ENCODE data around the gene UTS2B. TPM values are rescaled to one million over a fixed set of nuclear protein-coding genes. Genes with fewer than 3 reads are reported as not detected.

Gene UTS2B
- polyA plus RNA-seq, 1 experiment, result 0.40 TPM

GRCh38 chr3:191340966-191341365 is 10.6 kb upstream of the UTS2B start:
- ChIA-PET POLR2A (no interaction called here), CTCF (interaction anchor here (0.6 to 2.5 kb wide), 3 partner anchors 14 to 30 kb away, joined by 3 to 7 read pairs (median 6); no protein-coding TSS in a partner anchor)
- DNase-seq (ENCODE audit: low read depth), result no peak
- no peaks in the 10 kb centered on the region; the same call in 1 of the 2 replicates for H3K36me3 ChIP-seq (ENCODE audit: control insufficient read depth, insufficient read depth, low read length)
- no peaks in the 10 kb centered on the region for H3K27me3 ChIP-seq (ENCODE audit: control insufficient read depth, insufficient read depth, low read length)
- H3K4me3 ChIP-seq (ENCODE audit: low read depth, low read length), result no peak overlapping the region
- no peak for TF ChIP-seq CTCF (IDR thresholded peaks at IDR 0.05; ENCODE audit: insufficient read depth, low read depth, low read length)

- Histone ChIP-seq H3K4me3 (ENCODE audit: low read depth, low read length) (no peak overlapping the region), H3K27me3 (ENCODE audit: control insufficient read depth, insufficient read depth, low read length) (no peaks in the 10 kb centered on the region), H3K36me3 (ENCODE audit: control insufficient read depth, insufficient read depth, low read length) (no peaks in the 10 kb centered on the region; the same call in 1 of the 2 replicates)
- CTCF ChIA-PET, result interaction anchor here (0.6 to 2.5 kb wide), 3 partner anchors 15 to 30 kb away, joined by 3 to 7 read pairs (median 6); no protein-coding TSS in a partner anchor
- POLR2A ChIA-PET, result no interaction called here
- DNase-seq (ENCODE audit: low read depth), result no peak
- no peak for TF ChIP-seq CTCF (IDR thresholded peaks at IDR 0.05; ENCODE audit: insufficient read depth, low read depth, low read length)
Observed at GRCh38 chr3:191340351-191340750, 10.0 kb upstream of the UTS2B start.

GRCh38 chr3:191339316-191339917 is 9.1 kb upstream of the UTS2B start:
- Histone ChIP-seq H3K27me3 (ENCODE audit: control insufficient read depth, insufficient read depth, low read length) (no peaks in the 10 kb centered on the region), H3K4me3 (ENCODE audit: low read depth, low read length) (no peak overlapping the region), H3K36me3 (ENCODE audit: control insufficient read depth, insufficient read depth, low read length) (no peaks in the 10 kb centered on the region; the same call in 1 of the 2 replicates)
- ChIA-PET CTCF (interaction anchor here (1.6 kb wide), 1 partner anchor 16 kb away, joined by 3 read pairs; no protein-coding TSS in a partner anchor), POLR2A (no interaction called here)
- TF ChIP-seq CTCF (IDR thresholded peaks at IDR 0.05; ENCODE audit: insufficient read depth, low read depth, low read length), result no peak
- no peak for DNase-seq (ENCODE audit: low read depth)

GRCh38 chr3:191338177-191338488 is 7.8 kb upstream of the UTS2B start:
- ChIA-PET CTCF (interaction anchor here (1.0 kb wide), 1 partner anchor 202 kb away, joined by 3 read pairs; no protein-coding TSS in a partner anchor), POLR2A (no interaction called here)
- no peak for TF ChIP-seq CTCF (IDR thresholded peaks at IDR 0.05; ENCODE audit: insufficient read depth, low read depth, low read length)
- Histone ChIP-seq H3K4me3 (ENCODE audit: low read depth, low read length) (no peak overlapping the region), H3K36me3 (ENCODE audit: control insufficient read depth, insufficient read depth, low read length) (no peaks in the 10 kb centered on the region), H3K27me3 (ENCODE audit: control insufficient read depth, insufficient read depth, low read length) (no peaks in the 10 kb centered on the region)
- no peak for DNase-seq (ENCODE audit: low read depth)

GRCh38 chr3:191336833-191337232 is 6.5 kb upstream of the UTS2B start:
- Histone ChIP-seq H3K27me3 (ENCODE audit: control insufficient read depth, insufficient read depth, low read length) (no peaks in the 10 kb centered on the region), H3K36me3 (ENCODE audit: control insufficient read depth, insufficient read depth, low read length) (no peaks in the 10 kb centered on the region), H3K4me3 (ENCODE audit: low read depth, low read length) (no peak overlapping the region)
- ChIA-PET CTCF (interaction anchor here (0.7 to 1.0 kb wide), 2 partner anchors 12 to 78 kb away, joined by 3 read pairs; no protein-coding TSS in a partner anchor), POLR2A (no interaction called here)
- TF ChIP-seq CTCF (IDR thresholded peaks at IDR 0.05; ENCODE audit: insufficient read depth, low read depth, low read length), result no peak
- no peak for DNase-seq (ENCODE audit: low read depth)
